WERI-Rb-1 (cell line): Measurements from ENCODE around the gene LCN1.

Experiments used
- DNase-seq: peaks from one replicate; pipeline ENCODE4 v3.0.0-alpha.2; 2020
- H3K27ac ChIP-seq: fragments of 250-450 bp; sonication (Bioruptor Pico); 2 replicates; pipeline ENCODE4 v1.5.1; 2020; ENCODE audit warnings: mild to moderate bottlenecking, moderate library complexity
- H3K27me3 ChIP-seq: fragments of 250-450 bp; sonication (Bioruptor Pico); 2 replicates; pipeline ENCODE4 v1.5.1; 2021; ENCODE audit warnings: mild to moderate bottlenecking, low read depth, moderate library complexity; ENCODE audit not compliant: insufficient read depth, severe bottlenecking
- H3K36me3 ChIP-seq: fragments of 250-450 bp; sonication (Bioruptor Pico); 2 replicates; pipeline ENCODE4 v1.5.1; 2020; ENCODE audit warnings: mild to moderate bottlenecking, moderate library complexity
- H3K4me3 ChIP-seq: 2 replicates; pipeline ENCODE4 v1.5.1; 2011; ENCODE audit warnings: low read depth, mild to moderate bottlenecking, control low read depth, low read length
- H3K9me3 ChIP-seq: fragments of 250-450 bp; sonication (Bioruptor Pico); 2 replicates; pipeline ENCODE4 v1.5.1; 2021; ENCODE audit warnings: mild to moderate bottlenecking, moderate library complexity; ENCODE audit not compliant: severe bottlenecking
- TF ChIP-seq, protein P1 (sequence below): IDR thresholded peaks from 2 replicates; pipeline ENCODE4 v1.5.1; 2011; ENCODE audit warnings: low read depth, mild to moderate bottlenecking, control low read depth, inconsistent platforms, low read length

Gene LCN1

DNA sequence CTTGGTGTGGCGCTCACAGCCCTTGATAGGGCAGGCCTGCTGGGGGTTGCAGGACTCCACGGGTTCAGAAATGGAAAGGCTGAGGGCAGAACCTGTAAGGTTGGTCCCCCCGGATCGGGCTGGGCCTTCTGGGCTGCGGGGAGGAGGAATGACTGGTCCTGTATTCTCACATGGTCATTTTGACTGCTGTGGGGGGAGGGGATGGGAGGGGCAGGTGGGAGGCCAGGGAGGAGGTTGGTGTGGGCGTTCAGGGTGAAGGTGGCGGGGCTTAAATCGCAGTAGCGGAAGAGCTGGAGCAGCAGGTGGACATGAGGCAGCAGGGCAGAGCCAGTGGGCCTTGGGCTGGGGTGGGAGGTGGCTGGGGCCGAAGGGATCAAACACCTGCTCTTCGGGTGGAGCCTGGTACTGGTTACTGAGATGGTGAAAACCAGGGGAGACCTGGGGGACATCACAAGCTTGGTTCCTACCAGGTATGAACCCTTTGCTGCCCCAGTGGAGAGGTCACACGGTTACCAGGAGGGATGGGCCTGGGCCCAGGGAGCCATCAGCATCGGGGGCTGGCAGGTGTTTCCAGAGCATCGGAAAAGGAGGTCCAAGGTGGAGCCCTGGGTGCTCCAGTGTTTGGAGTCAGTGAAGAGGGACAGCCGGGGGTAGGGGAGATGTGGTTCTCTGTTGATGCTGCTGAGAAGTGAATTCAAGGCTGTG lies 18.9 kb upstream of the LCN1 start:
- Histone ChIP-seq H3K4me3 (no peak overlapping the region), H3K9me3 (no peaks in the 10 kb centered on the region), H3K27ac (no peak overlapping the region), H3K36me3 (peaks cover 51% of the 10 kb centered on the region), H3K27me3 (no peaks in the 10 kb centered on the region)
- TF ChIP-seq, protein P1, sequence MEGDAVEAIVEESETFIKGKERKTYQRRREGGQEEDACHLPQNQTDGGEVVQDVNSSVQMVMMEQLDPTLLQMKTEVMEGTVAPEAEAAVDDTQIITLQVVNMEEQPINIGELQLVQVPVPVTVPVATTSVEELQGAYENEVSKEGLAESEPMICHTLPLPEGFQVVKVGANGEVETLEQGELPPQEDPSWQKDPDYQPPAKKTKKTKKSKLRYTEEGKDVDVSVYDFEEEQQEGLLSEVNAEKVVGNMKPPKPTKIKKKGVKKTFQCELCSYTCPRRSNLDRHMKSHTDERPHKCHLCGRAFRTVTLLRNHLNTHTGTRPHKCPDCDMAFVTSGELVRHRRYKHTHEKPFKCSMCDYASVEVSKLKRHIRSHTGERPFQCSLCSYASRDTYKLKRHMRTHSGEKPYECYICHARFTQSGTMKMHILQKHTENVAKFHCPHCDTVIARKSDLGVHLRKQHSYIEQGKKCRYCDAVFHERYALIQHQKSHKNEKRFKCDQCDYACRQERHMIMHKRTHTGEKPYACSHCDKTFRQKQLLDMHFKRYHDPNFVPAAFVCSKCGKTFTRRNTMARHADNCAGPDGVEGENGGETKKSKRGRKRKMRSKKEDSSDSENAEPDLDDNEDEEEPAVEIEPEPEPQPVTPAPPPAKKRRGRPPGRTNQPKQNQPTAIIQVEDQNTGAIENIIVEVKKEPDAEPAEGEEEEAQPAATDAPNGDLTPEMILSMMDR, result no peak
- no peak for DNase-seq

DNA sequence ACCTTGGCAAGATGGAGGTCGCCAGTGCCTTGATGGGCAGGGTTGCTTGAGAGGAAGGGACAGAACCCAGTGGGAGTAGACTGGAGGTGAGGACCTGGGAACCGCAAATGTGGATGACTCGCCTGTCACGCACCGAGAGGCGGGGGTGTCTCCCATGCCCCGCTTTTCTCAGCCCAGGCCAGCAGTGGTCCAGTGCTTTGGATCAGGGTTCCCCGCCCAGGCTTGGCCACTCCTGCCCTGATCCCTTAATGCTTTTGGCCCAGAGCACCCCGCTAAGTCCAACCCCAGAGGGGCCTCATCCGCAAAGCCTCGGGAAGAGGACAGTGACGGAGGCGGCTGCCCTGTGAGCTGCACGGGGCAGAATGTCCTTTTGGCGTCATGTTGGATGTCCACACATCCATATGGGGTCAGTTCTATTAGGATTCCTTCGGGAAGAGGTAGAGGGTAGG lies 18.3 kb upstream of the LCN1 start:
- no peaks in the 10 kb centered on the region for H3K9me3 ChIP-seq
- TF ChIP-seq, protein P1, result no peak
- no peaks in the 10 kb centered on the region for H3K27me3 ChIP-seq
- no peak for DNase-seq
- no peak overlapping the region for H3K4me3 ChIP-seq
- H3K36me3 ChIP-seq, result peaks cover 51% of the 10 kb centered on the region
- H3K27ac ChIP-seq, result no peak overlapping the region

GRCh38 chr9:135503371-135504261 lies 17.6 kb upstream of the LCN1 start:
- TF ChIP-seq, protein P1, result no peak
- no peak overlapping the region for H3K27ac ChIP-seq
- H3K36me3 ChIP-seq, result peaks cover 51% of the 10 kb centered on the region

GRCh38 chr9:135504262-135505243 lies 16.7 kb upstream of the LCN1 start:
- no peaks in the 10 kb centered on the region for H3K27me3 ChIP-seq
- H3K36me3 ChIP-seq, result peaks cover 51% of the 10 kb centered on the region
- peak overlapping the region; percentile 81 for H3K27ac ChIP-seq
- H3K4me3 ChIP-seq, result no peak overlapping the region
- peak; percentile 77 for DNase-seq
- TF ChIP-seq, protein P1, result peak; percentile 97
- peaks cover 7% of the 10 kb centered on the region for H3K9me3 ChIP-seq

More at GRCh38 chr9:135503371-135504261, 17.6 kb upstream of the LCN1 start:
- no peaks in the 10 kb centered on the region for H3K27me3 ChIP-seq
- H3K4me3 ChIP-seq, result no peak overlapping the region
- H3K9me3 ChIP-seq, result no peaks in the 10 kb centered on the region
- no peak for DNase-seq

- DNase-seq, result no peak
- H3K4me3 ChIP-seq, result no peak overlapping the region
- H3K9me3 ChIP-seq, result peaks cover 7% of the 10 kb centered on the region
- peaks cover 49% of the 10 kb centered on the region for H3K36me3 ChIP-seq
- TF ChIP-seq, protein P1, result no peak
- peak overlapping the region; percentile 81 for H3K27ac ChIP-seq
- H3K27me3 ChIP-seq, result no peaks in the 10 kb centered on the region
Observed at GRCh38 chr9:135505406-135506187, 15.6 kb upstream of the LCN1 start.
